Mesothelial cell of epicardium (in vitro differentiated cells): ENCODE data around the gene ADAMTS9. TPM values are rescaled to one million over a fixed set of nuclear protein-coding genes. Genes with fewer than 3 reads are reported as not detected.

Source experiments
- DNase-seq, 2 experiments: peaks; one replicate each; pipeline ENCODE4 v3.0.0; 2021; ENCODE audit warnings: low spot score in 2 of 2; ENCODE audit not compliant: unreplicated experiment in 2 of 2
- H3K27ac Mint-ChIP-seq: 2 replicates; pipeline ENCODE4 v1.8.0; 2021; ENCODE audit warnings: mixed read lengths
- H3K27me3 Mint-ChIP-seq: 2 replicates; pipeline ENCODE4 v1.8.0; 2021; ENCODE audit warnings: low read depth, mixed read lengths
- H3K36me3 Mint-ChIP-seq: 2 replicates; pipeline ENCODE4 v1.8.0; 2021; ENCODE audit warnings: mixed read lengths
- H3K4me1 Mint-ChIP-seq: 2 replicates; pipeline ENCODE4 v1.8.0; 2021; ENCODE audit warnings: mixed read lengths
- H3K4me3 Mint-ChIP-seq: 2 replicates; pipeline ENCODE4 v1.8.0; 2021; ENCODE audit warnings: mild to moderate bottlenecking, moderate library complexity, mixed read lengths
- H3K9me3 Mint-ChIP-seq: 2 replicates; pipeline ENCODE4 v1.8.0; 2021; ENCODE audit warnings: mixed read lengths
- total RNA-seq: library from RNA; stranded (reverse); gene quantifications from 3 replicates; pipeline ENCODE4 v1.2.1, GENCODE V29; 2021
- TF ChIP-seq, protein P1 (sequence below): fragments of 200-600 bp; sonication (generic); IDR thresholded peaks from one replicate; pipeline ENCODE4 v1.5.0; 2021; ENCODE audit warnings: antibody characterized with exemption; ENCODE audit not compliant: unreplicated experiment

The ADAMTS9 gene
- total RNA-seq, 1 donor from 2014 or later, result 127 TPM

DNA sequence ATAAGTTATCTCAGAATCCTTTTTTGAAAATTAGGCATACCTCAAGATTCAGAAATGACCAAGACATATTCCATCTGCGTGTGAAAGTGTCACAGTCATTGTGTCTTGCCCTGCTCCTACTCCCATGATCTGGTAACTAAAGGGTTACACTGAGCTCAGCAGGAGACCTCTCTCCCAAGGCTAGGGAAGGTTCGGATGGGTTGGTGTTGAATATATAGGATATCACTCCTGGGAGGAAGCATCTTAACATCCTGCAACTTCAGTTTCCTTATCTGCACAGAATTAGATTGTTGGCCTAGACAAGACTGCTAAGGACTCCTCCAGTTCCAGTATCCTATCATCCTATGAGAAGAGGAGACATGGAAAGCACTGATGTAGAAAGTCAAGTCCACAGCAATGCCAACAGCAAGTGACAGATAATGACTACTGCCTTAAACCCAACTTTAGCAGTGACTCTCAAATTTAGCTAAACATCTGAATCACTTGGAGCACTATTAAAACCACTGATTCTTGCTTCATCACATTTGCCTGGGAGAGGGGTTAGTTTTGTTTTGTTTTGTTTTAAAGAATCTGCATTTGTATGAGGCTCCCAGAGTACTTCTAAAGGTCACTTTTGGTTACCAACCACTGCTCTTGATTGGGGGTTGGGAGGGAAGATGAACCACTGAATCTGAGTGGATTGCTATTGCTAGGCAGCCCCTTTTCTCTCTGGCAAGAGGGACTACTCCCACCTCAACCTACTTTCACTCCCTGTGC, 9.7 kb downstream of the ADAMTS9 start:
- no peak overlapping the region for H3K27ac Mint-ChIP-seq
- peaks cover 6% of the 10 kb centered on the region for H3K36me3 Mint-ChIP-seq
- TF ChIP-seq, protein P1, sequence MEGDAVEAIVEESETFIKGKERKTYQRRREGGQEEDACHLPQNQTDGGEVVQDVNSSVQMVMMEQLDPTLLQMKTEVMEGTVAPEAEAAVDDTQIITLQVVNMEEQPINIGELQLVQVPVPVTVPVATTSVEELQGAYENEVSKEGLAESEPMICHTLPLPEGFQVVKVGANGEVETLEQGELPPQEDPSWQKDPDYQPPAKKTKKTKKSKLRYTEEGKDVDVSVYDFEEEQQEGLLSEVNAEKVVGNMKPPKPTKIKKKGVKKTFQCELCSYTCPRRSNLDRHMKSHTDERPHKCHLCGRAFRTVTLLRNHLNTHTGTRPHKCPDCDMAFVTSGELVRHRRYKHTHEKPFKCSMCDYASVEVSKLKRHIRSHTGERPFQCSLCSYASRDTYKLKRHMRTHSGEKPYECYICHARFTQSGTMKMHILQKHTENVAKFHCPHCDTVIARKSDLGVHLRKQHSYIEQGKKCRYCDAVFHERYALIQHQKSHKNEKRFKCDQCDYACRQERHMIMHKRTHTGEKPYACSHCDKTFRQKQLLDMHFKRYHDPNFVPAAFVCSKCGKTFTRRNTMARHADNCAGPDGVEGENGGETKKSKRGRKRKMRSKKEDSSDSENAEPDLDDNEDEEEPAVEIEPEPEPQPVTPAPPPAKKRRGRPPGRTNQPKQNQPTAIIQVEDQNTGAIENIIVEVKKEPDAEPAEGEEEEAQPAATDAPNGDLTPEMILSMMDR, result no peak
- DNase-seq, result no peak
- no peaks in the 10 kb centered on the region for H3K9me3 Mint-ChIP-seq
- peaks cover 27% of the 10 kb centered on the region for H3K4me1 Mint-ChIP-seq
- H3K4me3 Mint-ChIP-seq, result no peak overlapping the region
- peaks cover 2% of the 10 kb centered on the region for H3K27me3 Mint-ChIP-seq

DNA sequence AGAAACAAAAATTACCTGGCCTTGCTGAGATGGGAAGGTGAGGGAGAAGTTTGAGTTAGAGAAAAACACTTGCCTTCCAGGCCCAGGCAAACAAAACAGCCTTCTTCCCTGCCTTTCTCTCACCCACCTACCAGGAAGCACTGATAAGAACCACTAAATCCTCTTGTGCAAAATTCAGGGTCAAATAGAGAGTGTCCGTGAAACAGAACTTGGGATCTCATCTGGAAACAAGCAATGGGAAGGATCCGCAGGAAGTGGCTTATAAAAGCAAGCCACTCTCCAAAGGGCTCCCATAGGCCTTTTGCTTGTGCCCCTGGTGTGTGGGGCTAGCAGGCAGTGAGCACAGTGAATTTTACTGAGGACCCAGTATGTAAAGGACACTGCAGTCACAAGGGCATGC, 11.0 kb downstream of the ADAMTS9 start:
- no peak for DNase-seq
- no peaks in the 10 kb centered on the region for H3K9me3 Mint-ChIP-seq
- peaks cover 6% of the 10 kb centered on the region for H3K36me3 Mint-ChIP-seq
- H3K27me3 Mint-ChIP-seq, result no peaks in the 10 kb centered on the region
- no peak overlapping the region for H3K4me3 Mint-ChIP-seq
- H3K4me1 Mint-ChIP-seq, result peaks cover 22% of the 10 kb centered on the region
- H3K27ac Mint-ChIP-seq, result peak overlapping the region; percentile 47
- TF ChIP-seq, protein P1, result no peak

DNA sequence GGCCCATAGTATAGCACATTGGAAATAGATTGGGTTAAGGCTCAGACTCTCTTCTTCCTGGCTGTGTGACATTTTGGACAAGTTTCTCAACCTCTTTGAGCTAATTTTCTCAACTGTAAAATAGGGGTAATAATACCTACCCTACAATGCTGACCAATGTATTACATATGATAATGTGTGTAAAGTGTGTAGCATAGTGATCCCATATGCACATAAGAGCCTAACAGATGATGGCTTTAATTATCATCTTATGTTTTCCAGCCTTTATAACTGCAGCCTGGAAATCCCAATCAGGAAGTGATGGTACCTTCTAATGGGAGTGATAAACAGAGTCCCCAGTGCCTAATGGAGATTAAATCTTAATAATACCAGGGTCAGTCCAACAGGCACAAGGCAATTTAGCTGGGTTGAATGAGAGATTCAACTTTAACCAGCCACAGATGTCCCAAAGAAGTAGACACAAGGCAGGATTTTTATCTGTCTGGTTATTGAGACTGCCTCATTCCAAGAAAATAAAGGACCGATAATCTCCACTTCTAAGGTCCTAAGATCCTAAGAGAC, 12.0 kb downstream of the ADAMTS9 start:
- no peaks in the 10 kb centered on the region for H3K9me3 Mint-ChIP-seq
- peaks cover 6% of the 10 kb centered on the region for H3K36me3 Mint-ChIP-seq
- H3K27me3 Mint-ChIP-seq, result no peaks in the 10 kb centered on the region
- no peak overlapping the region for H3K27ac Mint-ChIP-seq
- peaks cover 21% of the 10 kb centered on the region for H3K4me1 Mint-ChIP-seq
- TF ChIP-seq, protein P1, result no peak
- H3K4me3 Mint-ChIP-seq, result no peak overlapping the region
- no peak for DNase-seq

DNA sequence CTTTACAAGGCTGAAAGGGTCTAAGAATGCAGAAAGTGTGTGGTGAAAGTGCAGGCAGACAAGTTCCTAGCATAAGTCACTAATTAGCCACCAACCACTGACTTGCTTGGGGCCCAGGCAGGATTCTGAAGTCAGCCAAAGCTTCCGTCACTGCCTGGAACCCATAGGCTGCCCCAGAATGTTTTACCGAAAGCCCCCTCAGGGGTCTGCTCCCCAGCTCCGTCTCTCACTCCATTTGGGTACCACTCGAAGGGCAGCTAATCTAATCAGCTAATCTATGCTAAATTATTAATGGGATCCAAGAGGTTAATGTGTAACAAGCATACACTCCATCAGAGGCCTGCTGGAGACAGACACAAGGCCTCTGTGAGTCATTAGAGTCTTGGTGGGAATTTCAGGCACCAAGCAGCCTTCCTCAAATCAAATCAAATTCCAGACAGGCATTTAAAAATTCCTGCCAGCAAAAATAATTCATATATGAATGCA, 13.2 kb downstream of the ADAMTS9 start:
- TF ChIP-seq, protein P1, result no peak
- Mint-ChIP-seq H3K36me3 (peaks cover 6% of the 10 kb centered on the region), H3K4me1 (peaks cover 24% of the 10 kb centered on the region), H3K27me3 (no peaks in the 10 kb centered on the region), H3K9me3 (no peaks in the 10 kb centered on the region), H3K4me3 (no peak overlapping the region), H3K27ac (peak overlapping the region; percentile 96)
- no peak for DNase-seq

DNA sequence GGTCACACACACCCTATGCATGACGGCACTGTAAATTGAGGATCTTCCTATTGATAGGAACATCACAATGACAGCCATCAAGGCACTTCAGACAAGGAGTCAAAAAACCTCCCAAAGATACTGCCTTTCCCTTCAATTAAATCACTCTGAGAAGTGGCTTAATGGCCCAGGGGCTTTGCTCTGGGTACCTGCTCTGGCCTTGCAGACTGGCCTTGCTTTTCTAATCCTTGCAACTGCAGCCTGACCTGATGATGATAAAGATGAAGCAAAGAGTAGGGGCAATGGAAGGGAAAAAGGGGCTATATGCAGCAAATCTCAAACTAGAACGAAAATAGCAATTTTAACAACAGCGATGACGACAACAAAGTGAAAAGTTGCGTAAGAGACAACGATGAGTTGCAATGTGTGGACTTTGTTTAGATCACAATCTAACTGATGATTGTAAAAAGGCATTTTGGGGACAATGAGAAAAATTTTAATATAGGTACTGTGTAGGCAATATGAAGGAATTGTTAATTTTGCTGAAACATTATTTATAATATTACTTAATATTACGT, 14.6 kb downstream of the ADAMTS9 start:
- TF ChIP-seq, protein P1, result no peak
- no peak overlapping the region for H3K4me3 Mint-ChIP-seq
- H3K27ac Mint-ChIP-seq, result no peak overlapping the region
- no peaks in the 10 kb centered on the region for H3K27me3 Mint-ChIP-seq
- no peak for DNase-seq
- H3K4me1 Mint-ChIP-seq, result peaks cover 35% of the 10 kb centered on the region
- H3K36me3 Mint-ChIP-seq, result peaks cover 6% of the 10 kb centered on the region
- H3K9me3 Mint-ChIP-seq, result no peaks in the 10 kb centered on the region
